K562 (cell line): ENCODE measurements around the gene MS4A4E. TPM values are rescaled to one million over a fixed set of nuclear protein-coding genes. Genes with fewer than 3 reads are reported as not detected.

Experiments used
- ATF3 ChIP-seq, 2 experiments: fragments of 450-650 bp in 1 of 2; sonication (generic) in 1 of 2; formaldehyde crosslinking in 1 of 2; IDR thresholded peaks in 1 of 2; conservative IDR thresholded peaks in 1 of 2; 2 replicates each; pipeline versions ENCODE4 v1.6.1 to v1.8.1; 2016 to 2023; ENCODE audit warnings: mild to moderate bottlenecking in 2 of 2, moderate library complexity in 2 of 2, inconsistent platforms in 1 of 2, missing genetic modification reagents in 1 of 2
- JUNB ChIP-seq: fragments of 450-650 bp; formaldehyde crosslinking; conservative IDR thresholded peaks from 2 replicates; pipeline ENCODE4 v1.4.0; 2020; ENCODE audit warnings: mild to moderate bottlenecking
- SP2 ChIP-seq: IDR thresholded peaks from 2 replicates; pipeline ENCODE4 v1.6.1; 2011; ENCODE audit warnings: mild to moderate bottlenecking, low read depth, low read length, moderate library complexity; ENCODE audit not compliant: poor library complexity, severe bottlenecking; ENCODE audit errors: extremely low read depth
- ZNF280A ChIP-seq: fragments of 450-650 bp; IDR thresholded peaks from 2 replicates; pipeline ENCODE4 v1.6.1; 2018; ENCODE audit warnings: mild to moderate bottlenecking, low read depth; ENCODE audit not compliant: partially characterized antibody
- ZNF407 ChIP-seq: fragments of 450-650 bp; IDR thresholded peaks from 2 replicates; pipeline ENCODE4 v1.6.1; 2016; ENCODE audit warnings: low read depth
- ZNF584 ChIP-seq: fragments of 200-800 bp; sonication (Bioruptor generic); IDR thresholded peaks from 2 replicates; pipeline ENCODE4 v1.6.1; 2016; ENCODE audit warnings: low read depth, mild to moderate bottlenecking, missing genetic modification characterization, missing compliant biosample characterization
- polyA plus RNA-seq, 8 experiments: library from polyadenylated mRNA; depleted of rRNA in 4 of 8; stranded (reverse) in 5 of 8; unstranded in 3 of 8; fragments of >200 nt; fragmentation: Nextera tagmentation in 2 of 8; fragmentation: Illumina TruSeq in 1 of 8; extraction: Ambion mirVana in 2 of 8; extraction: Trizol in 1 of 8; gene quantifications; 2 replicates each; pipeline versions ENCODE4 v1.2.1 to v1.2.3, GENCODE V29; 2011 to 2014; ENCODE audit warnings: inconsistent platforms in 1 of 8, missing spikeins in 1 of 8
- total RNA-seq, 7 experiments: library from RNA; depleted of rRNA in 6 of 7; stranded (reverse); fragments of >200 nt in 6 of 7; fragmentation: Illumina TruSeq in 2 of 7; extraction: Trizol in 2 of 7; gene quantifications; 2 replicates each; pipeline versions ENCODE4 v1.2.1 to v1.2.3, GENCODE V29; 2011 to 2021; ENCODE audit warnings: low replicate concordance in 1 of 7

Gene MS4A4E
- total and polyA plus RNA-seq, 9 of the 15 experiments (the other 6 are each of a cell fraction or from before 2014, with no cell fraction given), result 0.11 to 0.81 (median 0.36) TPM; not detected in 2

- no peak for TF ChIP-seq ZNF407
- TF ChIP-seq ATF3 (IDR thresholded peaks at IDR 0.05), result 0 out of 2 replicates have a peak, but pooled peaks have one; percentile 7
- TF ChIP-seq ATF3 (CRISPR knock-in tag; conservative IDR thresholded peaks at IDR 0.05), result no peak
- no peak for TF ChIP-seq ZNF584 (CRISPR knock-in tag)
- TF ChIP-seq ZNF280A, result peak; percentile 87
- TF ChIP-seq JUNB (CRISPR knock-in tag), result no peak
- TF ChIP-seq SP2, result no peak
Measured at GRCh38 chr11:60169264-60169915, 73.5 kb downstream of the MS4A4E start (continued).
